HG03439 (cell line): ENCODE measurements around the gene GNA12.
"Not testable (repeated sequence)": the region's sequence is repeated elsewhere in the genome, so short reads cannot be mapped to it uniquely, and the experiment has no call there.

Source experiments
- ATAC-seq: cut with Tn5 transposase; IDR thresholded peaks from one replicate; pipeline ENCODE4 v1.9.1; 2021; ENCODE audit warnings: mild to moderate bottlenecking, moderate library complexity; ENCODE audit not compliant: unreplicated experiment

The GNA12 gene

DNA sequence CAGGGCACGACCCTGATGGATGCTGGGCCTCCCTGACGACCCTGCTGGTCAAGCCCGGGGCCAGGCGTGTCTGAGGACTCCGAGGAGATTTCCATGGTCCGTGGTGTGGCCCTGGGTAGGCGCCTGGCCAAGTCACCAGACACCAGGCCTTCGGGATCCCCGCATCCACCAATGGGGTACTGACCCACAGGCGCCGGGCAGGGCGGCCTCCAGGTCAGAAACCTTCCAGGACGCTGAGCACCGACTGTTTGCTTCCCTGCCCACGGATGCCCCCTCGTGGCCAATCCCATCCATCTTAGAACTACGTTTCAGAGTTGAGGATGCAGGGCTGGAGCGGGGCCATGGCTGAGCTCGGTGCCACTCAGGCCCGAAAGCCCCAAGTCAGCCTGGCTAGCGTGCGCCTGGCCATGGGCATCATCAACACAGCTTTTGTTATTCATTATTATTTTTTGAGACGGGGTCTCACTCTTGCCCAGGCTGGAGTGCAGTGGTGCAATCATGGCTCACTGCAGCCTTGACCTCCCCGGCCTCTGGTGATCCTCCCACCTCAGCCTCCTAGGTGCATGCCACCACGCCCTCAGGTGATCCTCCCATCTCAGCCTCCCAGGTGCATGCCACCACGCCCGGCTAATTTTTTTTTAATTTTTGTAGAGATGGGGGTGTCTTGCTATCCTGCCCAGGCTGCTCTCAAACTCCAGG, 163.2 kb downstream of the GNA12 start:
- no peak for ATAC-seq

DNA sequence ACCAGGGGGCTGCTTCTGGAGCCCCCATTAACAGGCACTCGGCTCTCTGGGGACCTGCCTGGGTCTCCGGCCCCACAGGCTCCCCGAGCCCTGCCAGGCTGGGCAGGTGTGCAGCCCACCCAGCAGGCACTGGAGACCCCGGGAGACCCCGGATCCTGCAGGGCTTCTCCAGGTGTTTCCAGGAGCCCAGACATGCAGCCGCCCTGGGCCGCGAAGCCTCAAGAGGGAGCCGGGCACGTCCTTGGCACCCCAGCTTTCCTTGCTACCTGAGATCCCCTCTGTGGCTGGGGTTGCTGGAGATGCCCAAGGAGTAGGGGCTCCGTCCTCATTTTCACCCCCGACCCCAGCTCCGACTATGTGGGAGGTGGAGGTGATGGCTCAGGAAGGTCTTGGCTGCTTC, 163.9 kb downstream of the GNA12 start:
- ATAC-seq, result no peak

GRCh38 chr7:2679135-2680127, 164.7 kb downstream of the GNA12 start:
- not testable (repeated sequence) for ATAC-seq

DNA sequence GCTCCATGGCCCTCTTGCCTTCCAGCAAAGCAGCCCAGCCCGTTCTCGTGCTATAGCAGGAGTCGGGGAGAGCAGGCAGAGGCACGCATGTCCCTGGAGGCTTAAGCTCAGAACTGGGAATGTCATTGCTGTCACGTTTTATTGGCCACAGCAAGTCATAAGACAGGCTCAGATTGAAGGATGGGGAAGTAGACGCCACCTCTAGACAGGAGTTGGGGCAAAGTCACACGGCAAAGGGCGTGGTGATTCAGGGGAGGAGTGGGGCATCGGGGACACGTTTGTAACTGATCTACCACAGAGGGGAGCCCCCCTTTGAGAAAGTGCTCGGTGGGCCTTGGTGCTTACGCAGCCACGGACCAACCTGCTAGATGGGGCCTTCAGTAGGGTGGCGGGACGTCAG, 165.7 kb downstream of the GNA12 start:
- ATAC-seq, result not testable (repeated sequence)
